BE2C (cell line): ENCODE measurements around the gene ZNF280B.
"Not testable (repeated sequence)": the region's sequence is repeated elsewhere in the genome, so short reads cannot be mapped to it uniquely, and the experiment has no call there.

Source experiments
- DNase-seq: peaks from one replicate; pipeline ENCODE4 v3.0.0-alpha.2; 2020
- H3K27me3 ChIP-seq: fragments of 250-450 bp; sonication (Bioruptor Pico); 2 replicates; pipeline ENCODE4 v1.5.1; 2020; ENCODE audit warnings: mild to moderate bottlenecking
- H3K36me3 ChIP-seq: fragments of 250-450 bp; sonication (Bioruptor Pico); 2 replicates; pipeline ENCODE4 v1.5.1; 2020; ENCODE audit warnings: mild to moderate bottlenecking
- H3K4me1 ChIP-seq: fragments of 250-450 bp; sonication (Bioruptor Pico); 2 replicates; pipeline ENCODE4 v1.5.1; 2020
- H3K4me3 ChIP-seq: 2 replicates; pipeline ENCODE4 v1.5.1; 2011; ENCODE audit warnings: low read depth, low read length
- H3K9me3 ChIP-seq: fragments of 250-450 bp; sonication (Bioruptor Pico); 2 replicates; pipeline ENCODE4 v1.5.1; 2020
- CTCF ChIP-seq: IDR thresholded peaks from 2 replicates; pipeline ENCODE4 v1.5.1; 2012; ENCODE audit warnings: mild to moderate bottlenecking, low read depth, low read length

The ZNF280B gene

GRCh38 chr22:22519591-22519990 is 11.0 kb upstream of the ZNF280B start:
- Histone ChIP-seq H3K9me3 (no peaks in the 10 kb centered on the region), H3K4me3 (no peak overlapping the region), H3K36me3 (no peaks in the 10 kb centered on the region), H3K4me1 (no peaks in the 10 kb centered on the region), H3K27me3 (peaks cover 15% of the 10 kb centered on the region)
- TF ChIP-seq CTCF, result no peak
- DNase-seq, result no peak

- DNase-seq, result no peak
- Histone ChIP-seq H3K9me3 (no peaks in the 10 kb centered on the region), H3K27me3 (peaks cover 23% of the 10 kb centered on the region), H3K36me3 (no peaks in the 10 kb centered on the region), H3K4me1 (no peaks in the 10 kb centered on the region), H3K4me3 (no peak overlapping the region)
- TF ChIP-seq CTCF, result no peak
These were observed 8.4 kb upstream of the ZNF280B start for GRCh38 chr22:22516992-22517391.

- no peaks in the 10 kb centered on the region for H3K4me1 ChIP-seq
- no peaks in the 10 kb centered on the region for H3K9me3 ChIP-seq
- H3K27me3 ChIP-seq, result peaks cover 25% of the 10 kb centered on the region
- no peak for DNase-seq
- H3K36me3 ChIP-seq, result no peaks in the 10 kb centered on the region
- no peak overlapping the region for H3K4me3 ChIP-seq
- TF ChIP-seq CTCF, result no peak
These were observed 7.3 kb upstream of the ZNF280B start for GRCh38 chr22:22515890-22516289.

GRCh38 chr22:22514431-22514830 is 5.9 kb upstream of the ZNF280B start:
- H3K9me3 ChIP-seq, DNase-seq, H3K4me3 ChIP-seq, H3K4me1 ChIP-seq, H3K36me3 ChIP-seq: not testable (repeated sequence)
- peaks cover 21% of the 10 kb centered on the region for H3K27me3 ChIP-seq

- Histone ChIP-seq H3K4me3 (no peak overlapping the region), H3K27me3 (peaks cover 21% of the 10 kb centered on the region), H3K4me1 (no peaks in the 10 kb centered on the region), H3K9me3 (no peaks in the 10 kb centered on the region), H3K36me3 (no peaks in the 10 kb centered on the region)
- no peak for DNase-seq
- no peak for TF ChIP-seq CTCF
These were observed 5.1 kb upstream of the ZNF280B start for GRCh38 chr22:22513619-22514018.

GRCh38 chr22:22512951-22513350 is 4.4 kb upstream of the ZNF280B start:
- TF ChIP-seq CTCF, result no peak
- peaks cover 21% of the 10 kb centered on the region for H3K27me3 ChIP-seq

GRCh38 chr22:22510833-22511232 is 2.3 kb upstream of the ZNF280B start:
- H3K4me3 ChIP-seq, H3K9me3 ChIP-seq, H3K36me3 ChIP-seq, DNase-seq, H3K4me1 ChIP-seq: not testable (repeated sequence)
- peaks cover 21% of the 10 kb centered on the region for H3K27me3 ChIP-seq

More at GRCh38 chr22:22512951-22513350, 4.4 kb upstream of the ZNF280B start:
- DNase-seq, result no peak
- Histone ChIP-seq H3K4me3 (no peak overlapping the region), H3K9me3 (no peaks in the 10 kb centered on the region), H3K36me3 (no peaks in the 10 kb centered on the region), H3K4me1 (no peaks in the 10 kb centered on the region)

GRCh38 chr22:22509912-22510311 is 1.4 kb upstream of the ZNF280B start:
- H3K27me3 ChIP-seq, result peaks cover 21% of the 10 kb centered on the region
- not testable (repeated sequence) for H3K4me3 ChIP-seq, H3K4me1 ChIP-seq, H3K36me3 ChIP-seq, DNase-seq, H3K9me3 ChIP-seq
